Medulla oblongata (tissue), 1 donor: ENCODE results near the gene ARHGDIB.

Experiments
- DNase-seq: peaks from one replicate; pipeline ENCODE4 v3.0.0-alpha.2; 2015; ENCODE audit errors: extremely low spot score

The ARHGDIB gene

DNA sequence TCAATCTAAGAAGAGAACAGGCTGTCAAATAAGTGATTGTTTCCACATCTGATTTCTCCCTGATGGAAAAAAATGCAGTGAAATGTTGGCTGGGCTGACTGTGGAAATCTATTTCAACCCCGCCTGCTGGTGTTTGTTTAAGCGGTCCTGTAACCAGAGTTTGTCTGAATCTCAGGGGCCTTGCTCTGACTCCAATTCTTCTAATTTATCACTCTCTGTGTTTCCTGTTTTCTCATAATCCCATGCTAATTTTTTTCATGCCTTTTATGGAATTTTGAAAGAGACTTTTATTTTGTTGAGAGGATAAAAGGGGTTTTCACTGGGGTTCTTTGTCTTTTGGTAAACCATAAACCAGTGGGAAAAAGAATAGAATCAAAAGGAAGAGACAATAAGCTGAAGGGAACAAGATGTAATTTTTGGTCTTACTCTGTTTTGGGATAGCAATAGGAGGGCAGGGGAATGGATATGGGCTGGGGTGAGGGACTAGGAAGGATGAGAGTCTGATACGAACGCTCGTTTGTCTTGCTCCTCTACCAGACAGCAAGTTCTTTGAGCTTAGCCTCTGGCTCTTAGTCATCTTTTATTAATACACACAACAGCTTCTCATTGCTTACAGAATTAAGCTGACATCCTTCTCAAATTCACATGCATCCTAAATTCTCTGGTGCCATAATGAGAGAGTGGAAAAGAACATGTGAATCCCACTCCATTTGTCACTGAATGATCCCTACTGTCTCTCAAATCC is 67.7 kb downstream of the ARHGDIB start:
- peak; percentile 9 for DNase-seq

DNA sequence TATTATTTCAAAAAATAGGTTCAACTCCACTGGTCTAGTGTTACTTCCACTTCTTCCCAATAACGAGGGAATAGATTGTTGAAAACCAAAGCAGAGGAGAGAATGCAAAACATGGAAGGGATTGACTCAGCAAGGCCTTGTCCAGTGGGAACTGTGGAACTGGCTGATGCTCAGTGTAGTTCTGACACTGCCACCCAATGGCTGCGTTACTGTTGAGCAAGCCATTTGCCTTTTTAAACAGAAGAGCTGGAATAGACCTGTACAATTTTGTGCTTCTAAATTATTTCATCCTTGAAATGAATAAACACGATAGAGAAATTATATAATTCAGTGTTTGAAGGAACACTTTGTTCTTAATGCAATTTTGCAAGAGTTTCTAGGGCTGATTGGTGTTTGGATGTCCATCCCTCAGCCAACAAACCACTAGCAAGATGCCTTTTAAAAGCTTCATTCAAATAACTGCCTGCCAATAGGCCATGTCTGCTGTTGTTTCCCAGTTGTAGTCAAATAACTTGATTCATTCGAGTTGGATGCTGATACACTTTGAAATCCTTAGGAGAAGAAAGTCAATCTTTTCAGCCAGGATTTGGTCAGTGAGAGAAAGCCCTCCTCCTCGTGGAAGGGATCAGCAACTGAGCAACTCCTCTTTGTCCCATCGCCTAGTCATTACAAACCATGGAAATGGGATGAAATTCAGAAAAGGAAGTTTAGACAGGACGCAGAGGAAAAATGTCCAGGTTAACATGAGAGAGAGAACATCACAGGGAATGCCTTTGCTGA is 68.5 kb downstream of the ARHGDIB start:
- peak; percentile 74 for DNase-seq
